B cell (primary cell): ENCODE data around the gene ADGRB2. TPM values are rescaled to one million over a fixed set of nuclear protein-coding genes. Genes with fewer than 3 reads are reported as not detected.

ENCODE experiments used
- ATAC-seq: fragments of 200-7000 bp; cut with Tn5 transposase; one replicate; pipeline ENCODE4 v1.10.0; 2021; ENCODE audit warnings: low read depth, mild to moderate bottlenecking, moderate number of reproducible peaks, moderate library complexity
- CTCF ChIA-PET: fragments of 350-600 bp; sonication (Branson Sonifier 250); formaldehyde crosslinking; loops from one replicate; lab custom pipeline; 2021; ENCODE audit warnings: antibody characterized with exemption, inconsistent platforms; lab: Charles Lee
- POLR2A ChIA-PET: fragments of 350-600 bp; sonication (Branson Sonifier 250); formaldehyde crosslinking; loops from one replicate; lab custom pipeline; 2021; ENCODE audit warnings: antibody characterized with exemption; lab: Charles Lee
- DNase-seq: peaks from one replicate; pipeline ENCODE4 v3.0.0; 2013
- H2AFZ ChIP-seq: 2 replicates; pipeline ENCODE4 v1.6.1; 2012; ENCODE audit warnings: mild to moderate bottlenecking, low read depth, low read length; ENCODE audit not compliant: insufficient read depth, poor library complexity, severe bottlenecking
- H3K27ac ChIP-seq, 2 donors: 1 replicate in 1 of 2; 2 replicates in 1 of 2; pipeline ENCODE4 v1.5.1; 2012 to 2013; ENCODE audit warnings: low read length in 2 of 2, mild to moderate bottlenecking in 2 of 2, moderate library complexity in 1 of 2
- H3K27me3 ChIP-seq, 4 experiments: fragments of 200-600 bp in 1 of 4; sonication (generic) in 1 of 4; replicated peaks in 1 of 4; 1 replicate in 2 of 4; 2 replicates in 2 of 4; pipeline versions ENCODE4 v1.6.1 to v1.7.0; 2013 to 2016; ENCODE audit warnings: low read length in 3 of 4, mild to moderate bottlenecking in 2 of 4, mixed read lengths in 1 of 4, moderate library complexity in 1 of 4; ENCODE audit not compliant: insufficient read depth in 4 of 4, control insufficient read depth in 3 of 4; ENCODE audit errors: control extremely low read depth in 1 of 4
- H3K36me3 ChIP-seq, 2 experiments: replicated peaks in 1 of 2; 1 replicate in 1 of 2; 2 replicates in 1 of 2; pipeline versions ENCODE4 v1.6.1 to v1.7.1; 2013; ENCODE audit warnings: low read length in 1 of 2; ENCODE audit not compliant: insufficient read depth in 2 of 2, control insufficient read depth in 1 of 2; ENCODE audit errors: control extremely low read depth in 1 of 2, extremely low read depth in 1 of 2
- H3K4me1 ChIP-seq, 2 donors: fragments of 200-600 bp in 1 of 2; sonication (generic) in 1 of 2; 1 replicate in 1 of 2; 2 replicates in 1 of 2; pipeline versions ENCODE4 v1.5.1 to v1.6.1; 2013 to 2017; ENCODE audit warnings: low read length in 2 of 2; ENCODE audit not compliant: control insufficient read depth in 2 of 2, insufficient read depth in 2 of 2
- H3K4me2 ChIP-seq: replicated peaks from 2 replicates; pipeline ENCODE3; 2012; ENCODE audit warnings: mild to moderate bottlenecking, low read depth, low read length; ENCODE audit not compliant: poor library complexity, severe bottlenecking
- H3K4me3 ChIP-seq, 5 experiments: fragments of 200-600 bp in 1 of 5; sonication (generic) in 1 of 5; 1 replicate in 3 of 5; 2 replicates in 2 of 5; pipeline versions ENCODE4 v1.5.1 to v1.7.0; 2011 to 2016; ENCODE audit warnings: low read length in 4 of 5, mild to moderate bottlenecking in 4 of 5, low read depth in 2 of 5, control low read depth in 1 of 5, moderate library complexity in 1 of 5; ENCODE audit not compliant: insufficient read depth in 1 of 5; ENCODE audit errors: control extremely low read depth in 1 of 5, extremely low read depth in 1 of 5
- H3K79me2 ChIP-seq: fragments of 200-600 bp; sonication (generic); one replicate; pipeline ENCODE4 v1.6.0; 2016; ENCODE audit warnings: low read length; ENCODE audit not compliant: control insufficient read depth, insufficient read depth
- H3K9ac ChIP-seq: fragments of 200-600 bp; sonication (generic); 2 replicates; pipeline ENCODE4 v1.6.1; 2017; ENCODE audit warnings: mild to moderate bottlenecking, low read length, moderate library complexity
- H3K9me3 ChIP-seq, 3 donors: one replicate each; pipeline versions ENCODE4 v1.6.1 to v1.7.1; 2013; ENCODE audit warnings: low read length in 2 of 3; ENCODE audit not compliant: control insufficient read depth in 2 of 3, insufficient read depth in 1 of 3; ENCODE audit errors: control extremely low read depth in 1 of 3
- H4K20me1 ChIP-seq: 2 replicates; pipeline ENCODE4 v1.6.0; 2012; ENCODE audit warnings: mild to moderate bottlenecking, low read length; ENCODE audit not compliant: insufficient read depth, control insufficient read depth, poor library complexity, severe bottlenecking
- H3K27ac Mint-ChIP-seq: one replicate; pipeline ENCODE4 v1.8.0; 2021; ENCODE audit warnings: mixed read lengths
- H3K27me3 Mint-ChIP-seq: one replicate; pipeline ENCODE4 v1.8.0; 2021; ENCODE audit warnings: mixed read lengths
- H3K4me1 Mint-ChIP-seq: one replicate; pipeline ENCODE4 v1.8.0; 2021; ENCODE audit warnings: mixed read lengths
- H3K4me3 Mint-ChIP-seq: one replicate; pipeline ENCODE4 v1.8.0; 2021; ENCODE audit warnings: mixed read lengths
- H3K9me3 Mint-ChIP-seq: one replicate; pipeline ENCODE4 v1.8.0; 2022; ENCODE audit warnings: mixed read lengths; ENCODE audit not compliant: insufficient read depth
- EZH2 ChIP-seq: IDR thresholded peaks from 2 replicates; pipeline ENCODE4 v1.6.1; 2012; ENCODE audit warnings: borderline replicate concordance, low read depth, mild to moderate bottlenecking, moderate library complexity, low read length; ENCODE audit not compliant: insufficient read depth, poor library complexity, severe bottlenecking
- WGBS: methylation state at CpG from one replicate; pipeline ENCODE4 v1.1.5; 2013; ENCODE audit warnings: missing lambda C conversion rate; ENCODE audit not compliant: insufficient coverage; 5-methylcytosine and 5-hydroxymethylcytosine counted together
- intact Hi-C: fragments of 100-400 bp; cut with micrococcal nuclease; formaldehyde crosslinking; loops from one replicate; pipeline ENCODE4 v1.10.0; 2022
- polyA plus RNA-seq: library from polyadenylated mRNA; depleted of rRNA; stranded (reverse); fragments of >200 nt; gene quantifications from 2 replicates; pipeline ENCODE4 v1.2.3, GENCODE V29; 2012
- total RNA-seq, 2 donors: library from RNA; stranded (reverse); fragments of 120-200 nt in 1 of 2; gene quantifications; 1 replicate in 1 of 2; 2 replicates in 1 of 2; pipeline versions ENCODE4 v1.2.3 to v1.2.4, GENCODE V29; 2013 to 2022
- TF ChIP-seq, protein P1 (sequence below): fragments of 200-600 bp; IDR thresholded peaks from one replicate; pipeline ENCODE4 v1.8.0; 2022; ENCODE audit warnings: antibody characterized with exemption, mild to moderate bottlenecking

Gene ADGRB2
- total and polyA plus RNA-seq, 2 donors (not counting 1 experiment from before 2014, with no cell fraction given), result 1.9 to 2.7 TPM

DNA sequence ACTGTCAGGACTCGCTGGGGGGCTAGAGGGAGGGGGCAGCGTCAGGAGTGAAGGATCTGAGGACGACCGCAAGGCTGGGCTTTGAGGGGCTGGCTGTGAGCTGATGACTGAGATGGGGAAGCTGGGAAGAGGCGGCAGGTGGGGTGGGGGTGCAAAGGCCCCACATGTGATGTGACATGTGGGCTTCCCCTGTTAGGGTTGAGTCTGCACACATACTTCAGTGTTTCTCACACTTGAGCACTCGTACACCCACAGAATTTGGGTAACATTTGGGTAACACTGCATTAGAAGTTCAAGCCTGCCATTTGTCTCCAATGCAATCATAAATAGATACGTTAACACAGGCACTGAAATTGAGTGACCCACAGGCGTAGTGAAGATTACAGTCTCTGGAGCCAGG, 76.5 kb downstream of the ADGRB2 start:
- no peak for ATAC-seq
- H3K79me2 ChIP-seq, result no peaks in the 10 kb centered on the region
- peaks cover 5% of the 10 kb centered on the region for H3K4me1 Mint-ChIP-seq
- no peaks in the 10 kb centered on the region for H3K9me3 Mint-ChIP-seq
- TF ChIP-seq, protein P1, sequence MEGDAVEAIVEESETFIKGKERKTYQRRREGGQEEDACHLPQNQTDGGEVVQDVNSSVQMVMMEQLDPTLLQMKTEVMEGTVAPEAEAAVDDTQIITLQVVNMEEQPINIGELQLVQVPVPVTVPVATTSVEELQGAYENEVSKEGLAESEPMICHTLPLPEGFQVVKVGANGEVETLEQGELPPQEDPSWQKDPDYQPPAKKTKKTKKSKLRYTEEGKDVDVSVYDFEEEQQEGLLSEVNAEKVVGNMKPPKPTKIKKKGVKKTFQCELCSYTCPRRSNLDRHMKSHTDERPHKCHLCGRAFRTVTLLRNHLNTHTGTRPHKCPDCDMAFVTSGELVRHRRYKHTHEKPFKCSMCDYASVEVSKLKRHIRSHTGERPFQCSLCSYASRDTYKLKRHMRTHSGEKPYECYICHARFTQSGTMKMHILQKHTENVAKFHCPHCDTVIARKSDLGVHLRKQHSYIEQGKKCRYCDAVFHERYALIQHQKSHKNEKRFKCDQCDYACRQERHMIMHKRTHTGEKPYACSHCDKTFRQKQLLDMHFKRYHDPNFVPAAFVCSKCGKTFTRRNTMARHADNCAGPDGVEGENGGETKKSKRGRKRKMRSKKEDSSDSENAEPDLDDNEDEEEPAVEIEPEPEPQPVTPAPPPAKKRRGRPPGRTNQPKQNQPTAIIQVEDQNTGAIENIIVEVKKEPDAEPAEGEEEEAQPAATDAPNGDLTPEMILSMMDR, result no peak
- no peak for TF ChIP-seq EZH2
- no peak overlapping the region for H3K4me3 ChIP-seq
- no peaks in the 10 kb centered on the region for H4K20me1 ChIP-seq
- no peak overlapping the region for H2AFZ ChIP-seq
- no peak overlapping the region for H3K27ac Mint-ChIP-seq
- ChIA-PET POLR2A (no interaction called here), CTCF (no interaction called here)
- no peak overlapping the region for H3K4me2 ChIP-seq
- H3K36me3 ChIP-seq, result no peaks in the 10 kb centered on the region
- peak; percentile 40 for DNase-seq
- H3K4me1 ChIP-seq, result peaks cover 0 to 7% of the 10 kb centered on the region in 2 donors
- no peak overlapping the region for H3K9ac ChIP-seq
- no peaks in the 10 kb centered on the region for H3K9me3 ChIP-seq
- peaks cover 0 to 16% (median 0%) of the 10 kb centered on the region in 4 experiments for H3K27me3 ChIP-seq
- H3K27ac ChIP-seq, result no peak overlapping the region
- intact Hi-C loops, result no loop called here
- no peak overlapping the region for H3K4me3 Mint-ChIP-seq
- WGBS, result 71% methylated on average over 8 of the region's 8 CpGs
- H3K27me3 Mint-ChIP-seq, result peaks cover 23% of the 10 kb centered on the region

GRCh38 chr1:31685795-31686194, 78.3 kb downstream of the ADGRB2 start:
- no peaks in the 10 kb centered on the region for H3K9me3 ChIP-seq
- Mint-ChIP-seq H3K27ac (no peak overlapping the region), H3K9me3 (no peaks in the 10 kb centered on the region), H3K4me1 (peaks cover 5% of the 10 kb centered on the region), H3K27me3 (peaks cover 30% of the 10 kb centered on the region), H3K4me3 (no peak overlapping the region)
- H4K20me1 ChIP-seq, result no peaks in the 10 kb centered on the region
- intact Hi-C loops, result no loop called here
- no peak overlapping the region for H3K4me3 ChIP-seq
- H3K4me2 ChIP-seq, result no peak overlapping the region
- no peak overlapping the region for H3K9ac ChIP-seq
- CTCF ChIA-PET, result no interaction called here
- no peak for DNase-seq
- ATAC-seq, result no peak
- H3K4me1 ChIP-seq, result peaks cover 0 to 7% of the 10 kb centered on the region in 2 donors
- 96% methylated on average over 8 of the region's 8 CpGs for WGBS
- POLR2A ChIA-PET, result no interaction called here
- TF ChIP-seq EZH2, result no peak
- TF ChIP-seq, protein P1, result no peak
- peaks cover 0 to 17% (median 0%) of the 10 kb centered on the region in 4 experiments for H3K27me3 ChIP-seq
- no peaks in the 10 kb centered on the region for H3K36me3 ChIP-seq
- no peak overlapping the region for H3K27ac ChIP-seq
- H3K79me2 ChIP-seq, result no peaks in the 10 kb centered on the region
- no peak overlapping the region for H2AFZ ChIP-seq
